GM12872 (cell line): ENCODE results near the gene CSF3R.

Source experiments
- TF ChIP-seq, protein P1 (sequence below): IDR thresholded peaks from 3 replicates; pipeline ENCODE4 v1.5.1; 2011; ENCODE audit warnings: low read depth, mild to moderate bottlenecking, low read length, moderate library complexity; ENCODE audit not compliant: insufficient read depth

The CSF3R gene

DNA sequence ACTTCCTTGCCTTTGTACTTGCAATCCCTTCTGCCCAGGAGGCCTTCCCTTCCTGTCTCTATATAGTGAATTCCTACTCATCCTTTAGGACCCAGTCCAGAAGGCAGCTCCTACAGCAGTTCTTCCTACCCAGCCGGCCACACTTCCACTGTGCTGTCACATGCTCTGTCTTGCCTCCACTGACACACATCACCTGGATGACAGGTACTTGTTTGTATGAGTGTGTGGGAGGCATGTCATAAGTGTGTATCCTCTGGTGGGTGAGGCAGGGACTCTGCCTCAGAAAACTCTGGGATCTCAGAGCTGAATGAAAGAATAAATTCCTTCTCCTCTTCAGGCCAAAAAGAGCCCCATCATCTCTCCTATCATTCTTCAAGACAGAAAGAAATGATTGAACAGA lies 27.3 kb downstream of the CSF3R start:
- TF ChIP-seq, protein P1, sequence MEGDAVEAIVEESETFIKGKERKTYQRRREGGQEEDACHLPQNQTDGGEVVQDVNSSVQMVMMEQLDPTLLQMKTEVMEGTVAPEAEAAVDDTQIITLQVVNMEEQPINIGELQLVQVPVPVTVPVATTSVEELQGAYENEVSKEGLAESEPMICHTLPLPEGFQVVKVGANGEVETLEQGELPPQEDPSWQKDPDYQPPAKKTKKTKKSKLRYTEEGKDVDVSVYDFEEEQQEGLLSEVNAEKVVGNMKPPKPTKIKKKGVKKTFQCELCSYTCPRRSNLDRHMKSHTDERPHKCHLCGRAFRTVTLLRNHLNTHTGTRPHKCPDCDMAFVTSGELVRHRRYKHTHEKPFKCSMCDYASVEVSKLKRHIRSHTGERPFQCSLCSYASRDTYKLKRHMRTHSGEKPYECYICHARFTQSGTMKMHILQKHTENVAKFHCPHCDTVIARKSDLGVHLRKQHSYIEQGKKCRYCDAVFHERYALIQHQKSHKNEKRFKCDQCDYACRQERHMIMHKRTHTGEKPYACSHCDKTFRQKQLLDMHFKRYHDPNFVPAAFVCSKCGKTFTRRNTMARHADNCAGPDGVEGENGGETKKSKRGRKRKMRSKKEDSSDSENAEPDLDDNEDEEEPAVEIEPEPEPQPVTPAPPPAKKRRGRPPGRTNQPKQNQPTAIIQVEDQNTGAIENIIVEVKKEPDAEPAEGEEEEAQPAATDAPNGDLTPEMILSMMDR = no peak

DNA sequence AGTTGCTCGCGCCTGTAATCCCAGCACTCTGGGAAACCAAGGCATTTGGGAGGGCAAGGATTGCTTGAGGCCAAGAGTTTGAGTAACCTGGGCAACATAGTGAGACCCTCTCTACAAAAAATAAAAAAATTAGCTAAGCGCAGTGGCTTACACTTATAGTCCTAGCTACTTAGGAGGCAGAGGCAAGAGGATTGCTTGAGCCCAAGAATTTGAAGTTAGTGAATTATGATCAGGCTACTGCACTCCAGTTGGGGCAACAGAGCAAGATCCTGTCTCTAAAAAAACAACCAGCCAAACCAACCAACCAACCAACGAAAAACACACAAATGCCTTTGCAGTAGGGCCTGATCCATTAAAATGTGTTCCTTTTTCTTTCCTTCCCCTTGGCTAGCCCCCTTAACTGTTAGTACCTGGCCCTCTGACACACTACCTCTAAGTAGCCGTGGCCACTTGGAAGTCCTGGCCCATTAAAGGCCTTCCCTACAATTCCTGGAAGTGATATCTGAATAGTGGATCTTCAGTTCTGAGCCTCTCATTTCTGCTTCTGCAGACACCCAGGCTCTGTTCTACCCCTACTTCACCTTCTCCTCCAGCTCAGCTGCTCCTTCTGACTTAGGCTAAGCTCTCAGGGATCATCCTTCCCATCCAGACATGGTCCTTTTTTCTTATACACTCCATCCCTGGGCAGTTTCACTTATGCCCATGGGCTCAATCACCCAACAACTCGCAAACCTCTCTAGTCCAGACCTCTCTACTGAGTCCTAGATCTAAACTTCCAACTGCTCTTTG lies 28.9 kb downstream of the CSF3R start:
- TF ChIP-seq, protein P1 = no peak

DNA sequence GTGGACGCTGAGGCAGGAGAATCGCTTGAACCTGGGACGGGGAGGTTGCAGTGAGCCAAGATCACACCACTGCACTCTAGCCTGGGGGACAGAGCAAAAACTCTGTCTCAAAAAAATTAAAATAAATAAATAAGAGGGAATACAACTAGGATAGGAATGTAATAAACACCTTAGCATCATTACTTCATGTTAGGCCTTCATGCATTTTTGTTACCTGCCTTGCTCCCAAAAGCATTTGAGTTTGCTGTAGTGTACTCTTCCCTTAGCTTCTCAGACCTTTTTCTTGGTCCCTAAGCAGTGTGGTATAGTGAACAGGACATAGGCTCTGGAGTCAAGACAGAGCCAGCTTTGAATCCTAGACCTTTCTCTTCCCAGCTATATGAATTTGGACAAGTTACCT lies 29.7 kb downstream of the CSF3R start:
- TF ChIP-seq, protein P1 = no peak

DNA sequence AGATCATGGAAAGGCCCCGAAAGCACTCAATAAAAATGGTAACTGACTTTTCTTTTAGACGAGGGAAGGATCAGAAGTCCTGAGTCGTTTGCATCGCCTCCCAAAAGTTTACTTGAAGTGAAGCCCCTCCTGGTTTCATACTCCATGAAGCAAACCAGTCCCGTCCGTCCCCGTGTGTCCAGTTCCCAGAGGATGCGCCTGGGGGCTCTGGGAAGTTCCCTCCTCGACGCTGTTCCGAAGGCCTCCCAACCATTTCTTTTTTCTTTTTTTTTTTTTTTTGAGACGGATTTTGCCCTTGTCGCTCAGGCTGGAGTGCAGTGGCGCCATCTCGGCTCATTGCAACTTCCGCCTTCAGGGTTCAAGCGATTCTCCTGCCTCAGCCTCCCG lies 31.8 kb downstream of the CSF3R start:
- TF ChIP-seq, protein P1 = no peak

DNA sequence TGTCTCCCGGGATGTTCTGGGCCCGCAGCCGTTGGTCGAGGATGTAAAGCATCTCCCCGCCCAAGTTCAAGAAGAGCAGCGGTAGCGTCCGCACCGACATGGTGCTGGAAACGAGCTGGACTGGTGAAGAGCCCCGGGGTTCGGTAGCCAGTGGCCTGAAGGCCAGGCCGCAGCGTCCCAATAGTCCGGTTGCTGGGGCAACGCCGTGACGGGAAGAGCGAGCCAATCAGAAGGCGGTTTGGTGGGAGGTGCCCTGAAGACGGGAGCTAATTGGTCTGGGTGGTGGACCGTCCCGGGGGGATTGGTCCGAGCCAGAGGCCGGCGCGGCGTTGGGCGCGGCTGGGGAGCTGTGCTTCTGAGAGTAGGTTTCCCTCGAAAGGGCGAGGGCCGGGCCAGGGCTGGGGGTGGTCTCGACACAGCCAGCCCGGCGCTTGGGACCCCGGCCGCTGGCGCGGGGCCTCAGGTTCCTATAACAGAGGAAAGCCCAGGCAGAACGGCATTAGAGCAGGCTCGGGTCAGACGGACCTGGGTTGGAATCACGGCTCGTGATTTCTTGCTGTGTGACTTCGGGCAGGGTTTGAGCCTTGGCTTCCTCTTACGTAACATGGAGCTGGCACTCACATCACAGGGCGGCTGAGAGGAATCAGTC lies 32.3 kb downstream of the CSF3R start, which contains the start of gene OSCP1:
OSCP1 (minus strand) TSS at position 182 of the 649 bp plus-strand sequence; CDS start at position 100, 82 bp downstream.
- TF ChIP-seq, protein P1 = no peak

DNA sequence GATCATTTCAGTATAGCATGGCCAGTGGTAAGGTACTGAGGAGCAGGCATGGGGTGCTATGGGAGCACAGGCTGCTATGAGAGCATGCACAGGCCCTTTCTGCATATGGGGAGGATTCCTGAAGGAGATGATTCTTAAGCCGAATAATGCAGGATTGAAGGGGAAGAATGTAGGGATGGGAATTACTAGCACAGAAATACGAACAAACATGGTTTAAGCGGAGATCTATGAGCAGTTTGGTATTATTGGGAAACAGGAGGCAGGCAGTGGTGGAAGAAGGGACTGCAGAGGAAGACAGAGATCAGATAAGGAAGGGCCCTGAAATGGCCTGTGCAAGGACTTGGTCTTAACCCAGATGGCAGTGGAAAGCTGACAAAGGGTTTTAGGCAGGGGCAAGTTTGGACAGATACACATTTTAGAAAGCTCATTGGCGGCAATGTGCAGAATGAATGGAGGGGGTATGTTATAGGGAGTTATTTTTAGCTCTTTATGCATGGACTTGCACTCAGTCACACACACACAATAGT lies 34.1 kb downstream of the CSF3R start:
- TF ChIP-seq, protein P1 = no peak

DNA sequence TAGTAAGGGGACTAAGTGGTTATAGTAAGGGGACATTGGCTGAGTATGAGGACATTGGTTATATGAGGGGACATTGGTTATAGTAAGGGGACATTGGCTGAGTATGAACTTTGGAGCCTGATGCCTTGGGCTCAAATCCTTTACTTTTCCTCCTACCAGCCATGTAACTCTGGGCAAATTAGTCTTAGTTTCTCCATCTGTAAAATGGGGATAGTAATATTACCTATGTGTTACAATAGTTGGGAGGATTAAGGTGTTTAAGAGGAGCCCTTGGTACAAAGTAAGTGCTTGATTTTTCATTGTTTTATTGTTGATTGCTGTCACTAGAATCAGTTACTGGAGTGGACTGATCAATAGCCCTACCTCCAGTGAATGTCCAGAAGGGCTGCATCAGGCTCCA lies 35.3 kb downstream of the CSF3R start:
- TF ChIP-seq, protein P1 = no peak
